Left kidney (tissue), 2 donors: ENCODE data around the gene CIITA. TPM values are rescaled to one million over a fixed set of nuclear protein-coding genes. Genes with fewer than 3 reads are reported as not detected.
A peak's percentile ranks its signal among the peaks of the same experiment; 100 is the strongest.

Experiments used
- DNase-seq: peaks from one replicate; pipeline ENCODE4 v3.0.0-alpha.2; 2013
- polyA plus RNA-seq: library from polyadenylated mRNA; unstranded; fragments of 120-200 nt; gene quantifications from one replicate; pipeline ENCODE4 v1.2.1, GENCODE V29; 2013; ENCODE audit not compliant: insufficient read length

Gene CIITA
- polyA plus RNA-seq, 1 donor, result 4.4 TPM

GRCh38 chr16:10878644-10879501 lies 1.9 kb downstream of the CIITA start:
- DNase-seq, result peak; percentile 38

- DNase-seq, result no peak
These were observed 2.9 kb downstream of the CIITA start for GRCh38 chr16:10879681-10880589.

GRCh38 chr16:10880594-10881452 lies 3.8 kb downstream of the CIITA start:
- DNase-seq, result no peak

- no peak for DNase-seq
These were observed 4.6 kb downstream of the CIITA start for GRCh38 chr16:10881479-10882030.

- peak; percentile 77 for DNase-seq
These were observed 6.0 kb downstream of the CIITA start for GRCh38 chr16:10883004-10883403.

- no peak for DNase-seq
These were observed 8.2 kb downstream of the CIITA start for GRCh38 chr16:10885246-10885645.

GRCh38 chr16:10888320-10888937 lies 11.4 kb downstream of the CIITA start:
- no peak for DNase-seq

GRCh38 chr16:10889855-10890254 lies 12.9 kb downstream of the CIITA start:
- DNase-seq, result no peak

GRCh38 chr16:10892782-10893318 lies 15.8 kb downstream of the CIITA start:
- DNase-seq, result no peak

- peak; percentile 77 for DNase-seq
These were observed 18.3 kb downstream of the CIITA start for GRCh38 chr16:10895053-10895946.

GRCh38 chr16:10896165-10896564 lies 19.2 kb downstream of the CIITA start:
- no peak for DNase-seq

- no peak for DNase-seq
These were observed 19.7 kb downstream of the CIITA start for GRCh38 chr16:10896723-10897122.

GRCh38 chr16:10897134-10897533 lies 20.1 kb downstream of the CIITA start:
- no peak for DNase-seq

- no peak for DNase-seq
These were observed 26.0 kb downstream of the CIITA start for GRCh38 chr16:10902999-10903398.

GRCh38 chr16:10906482-10906881 lies 29.5 kb downstream of the CIITA start:
- DNase-seq, result no peak

GRCh38 chr16:10906914-10907756 lies 30.1 kb downstream of the CIITA start:
- DNase-seq, result no peak

GRCh38 chr16:10907757-10908045 lies 30.7 kb downstream of the CIITA start:
- no peak for DNase-seq

- no peak for DNase-seq
These were observed 34.3 kb downstream of the CIITA start for GRCh38 chr16:10911267-10911666.

- no peak for DNase-seq
These were observed 39.5 kb downstream of the CIITA start for GRCh38 chr16:10916534-10916933.
